Activated naive CD4-positive, alpha-beta T cell treated with anti-CD3 and anti-CD28 coated beads, Interleukin-2, amount 10 ng/mL, durations not matched to agents 7 days and 5 days (primary cell): Measurements from ENCODE around the gene ENTPD5.
"Not testable (repeated sequence)": the region's sequence is repeated elsewhere in the genome, so short reads cannot be mapped to it uniquely, and the experiment has no call there.

Source experiments
- CTCF ChIA-PET: fragments of 350-600 bp; sonication (Branson Sonifier 250); formaldehyde crosslinking; loops from one replicate; lab custom pipeline; 2021; ENCODE audit warnings: antibody characterized with exemption; lab: Charles Lee
- DNase-seq: peaks from one replicate; pipeline ENCODE4 v3.0.0-alpha.2; 2020
- H3K27ac Mint-ChIP-seq: one replicate; pipeline ENCODE4 v1.8.0; 2021; ENCODE audit warnings: mild to moderate bottlenecking, moderate library complexity, mixed read lengths
- H3K27me3 Mint-ChIP-seq: one replicate; pipeline ENCODE4 v1.8.0; 2021; ENCODE audit warnings: mild to moderate bottlenecking, mixed read lengths
- H3K36me3 Mint-ChIP-seq: one replicate; pipeline ENCODE4 v1.8.0; 2021; ENCODE audit warnings: mixed read lengths
- H3K4me1 Mint-ChIP-seq: one replicate; pipeline ENCODE4 v1.8.0; 2021; ENCODE audit warnings: mixed read lengths
- H3K4me3 Mint-ChIP-seq: one replicate; pipeline ENCODE4 v1.8.0; 2021; ENCODE audit warnings: mild to moderate bottlenecking, moderate library complexity, mixed read lengths
- H3K9me3 Mint-ChIP-seq: one replicate; pipeline ENCODE4 v1.8.0; 2021; ENCODE audit warnings: mixed read lengths

Gene ENTPD5

DNA sequence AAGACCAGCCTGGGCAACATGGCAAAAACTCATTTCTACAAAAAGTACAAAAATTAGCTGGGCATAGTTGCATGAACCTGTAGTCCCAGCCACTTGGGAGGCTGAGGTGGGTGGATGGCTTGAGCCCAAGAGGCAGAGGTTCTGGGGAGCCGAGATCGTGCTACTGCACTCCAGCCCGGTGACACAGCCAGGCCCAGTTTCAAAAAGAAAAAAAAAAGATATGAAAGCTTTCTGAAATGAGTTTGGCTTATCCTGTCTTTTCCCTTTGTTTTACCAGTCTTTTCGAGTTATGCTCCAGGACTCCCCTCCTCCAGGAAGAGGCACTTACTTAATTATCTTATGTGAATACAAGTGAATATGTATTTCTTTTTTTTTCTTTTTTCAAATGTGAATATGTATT is 3.3 kb upstream of the ENTPD5 start:
- Mint-ChIP-seq H3K36me3 (no peaks in the 10 kb centered on the region), H3K27me3 (peaks cover 7% of the 10 kb centered on the region), H3K4me1 (peaks cover 19% of the 10 kb centered on the region), H3K9me3 (no peaks in the 10 kb centered on the region), H3K4me3 (no peak overlapping the region), H3K27ac (no peak overlapping the region)
- CTCF ChIA-PET: interaction anchor here (0.7 kb wide), 1 partner anchor 421 kb away, joined by 3 read pairs; no protein-coding TSS in a partner anchor
- no peak for DNase-seq

- peak overlapping the region; percentile 96 for H3K27ac Mint-ChIP-seq
- CTCF ChIA-PET: interaction anchor here (1.0 to 1.5 kb wide), 2 partner anchors 12 to 22 kb away, joined by 3 read pairs; no protein-coding TSS in a partner anchor
- DNase-seq: no peak
- peaks cover 33% of the 10 kb centered on the region for H3K4me1 Mint-ChIP-seq
- no peaks in the 10 kb centered on the region for H3K9me3 Mint-ChIP-seq
- peaks cover 4% of the 10 kb centered on the region for H3K27me3 Mint-ChIP-seq
- H3K36me3 Mint-ChIP-seq: no peaks in the 10 kb centered on the region
- peak overlapping the region; percentile 88 for H3K4me3 Mint-ChIP-seq
These were observed 485 bp upstream of the ENTPD5 start for GRCh38 chr14:74019408-74020137.

DNA sequence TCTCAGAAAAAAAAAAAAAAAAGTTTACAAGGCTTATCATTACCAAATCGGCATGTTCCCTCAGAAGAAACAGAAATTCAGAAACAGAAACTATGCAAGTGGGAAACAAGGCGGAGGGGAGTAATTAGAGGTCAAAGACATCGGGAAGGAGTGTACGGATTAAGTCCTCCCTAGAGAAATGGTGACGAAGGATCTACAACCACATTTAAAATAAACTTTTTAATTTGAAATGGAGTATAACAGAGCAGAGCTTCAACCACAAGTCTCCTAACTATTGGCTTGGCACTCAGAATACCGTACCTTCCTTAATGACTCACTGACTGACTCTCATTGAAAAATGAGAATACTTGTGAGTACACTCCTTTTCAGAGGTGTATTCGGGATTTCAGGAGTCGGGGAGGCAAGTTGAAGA is 908 bp downstream of the ENTPD5 start:
- Mint-ChIP-seq H3K9me3 (no peaks in the 10 kb centered on the region), H3K27me3 (no peaks in the 10 kb centered on the region), H3K4me3 (peak overlapping the region; percentile 88), H3K36me3 (peaks cover 3% of the 10 kb centered on the region), H3K4me1 (peaks cover 33% of the 10 kb centered on the region), H3K27ac (peak overlapping the region; percentile 96)
- CTCF ChIA-PET: interaction anchor here (1.5 kb wide), 1 partner anchor 11 kb away, joined by 3 read pairs; no protein-coding TSS in a partner anchor
- DNase-seq: no peak

DNA sequence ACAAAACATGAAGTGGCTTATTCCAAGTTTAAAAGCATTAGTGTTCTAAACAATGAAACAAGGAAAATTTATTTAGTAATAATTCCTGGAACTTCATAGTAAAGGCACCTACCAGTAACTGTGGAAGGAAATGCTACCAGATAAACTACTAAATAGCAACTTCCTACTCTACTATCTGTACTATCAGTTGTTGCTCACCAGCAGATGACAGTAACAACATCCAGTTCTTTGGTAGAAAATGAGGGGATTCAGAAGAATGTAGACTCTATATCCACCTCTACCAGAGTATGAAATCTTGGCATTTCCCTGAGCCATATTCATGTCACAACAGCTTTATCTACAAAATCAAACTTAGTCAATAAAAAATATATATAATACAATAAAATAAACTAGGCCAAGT is 3.1 kb downstream of the ENTPD5 start:
- Mint-ChIP-seq H3K4me3 (no peak overlapping the region), H3K27me3 (no peaks in the 10 kb centered on the region)
- CTCF ChIA-PET: interaction anchor here (0.7 kb wide), 1 partner anchor 57 kb away, joined by 3 read pairs; no protein-coding TSS in a partner anchor

GRCh38 chr14:74015176-74015575 is 3.9 kb downstream of the ENTPD5 start:
- H3K4me3 Mint-ChIP-seq: no peak overlapping the region
- no peaks in the 10 kb centered on the region for H3K27me3 Mint-ChIP-seq
- H3K36me3 Mint-ChIP-seq: peaks cover 7% of the 10 kb centered on the region
- H3K4me1 Mint-ChIP-seq: peaks cover 32% of the 10 kb centered on the region
- H3K27ac Mint-ChIP-seq: no peak overlapping the region
- CTCF ChIA-PET: no interaction called here
- H3K9me3 Mint-ChIP-seq: no peaks in the 10 kb centered on the region
- no peak for DNase-seq

More for the DNA sequence above, 3.1 kb downstream of the ENTPD5 start:
- Mint-ChIP-seq H3K9me3 (no peaks in the 10 kb centered on the region), H3K27ac (no peak overlapping the region), H3K4me1 (peaks cover 33% of the 10 kb centered on the region), H3K36me3 (peaks cover 5% of the 10 kb centered on the region)
- DNase-seq: no peak

DNA sequence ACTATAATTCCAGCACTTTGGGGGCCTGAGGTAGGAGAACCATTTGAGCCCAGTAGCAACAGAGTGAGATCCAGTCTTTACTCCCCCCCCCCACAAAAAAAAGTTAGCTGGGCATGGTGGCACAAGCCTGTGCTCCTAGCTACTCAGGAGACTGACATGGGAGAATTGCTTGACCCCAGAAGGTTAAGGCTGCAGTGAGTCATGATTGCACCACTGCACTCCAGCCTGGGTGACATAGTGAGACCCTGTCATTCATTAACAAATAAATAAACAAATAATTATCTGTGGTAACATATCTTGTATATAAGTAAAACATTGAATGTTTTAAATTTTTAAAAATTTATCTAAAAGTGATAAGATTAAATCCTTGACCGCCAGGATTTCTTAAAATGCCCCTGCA is 4.8 kb downstream of the ENTPD5 start:
- Mint-ChIP-seq H3K4me1 (peaks cover 25% of the 10 kb centered on the region), H3K36me3 (peaks cover 7% of the 10 kb centered on the region), H3K27ac (no peak overlapping the region), H3K27me3 (no peaks in the 10 kb centered on the region), H3K9me3 (no peaks in the 10 kb centered on the region), H3K4me3 (no peak overlapping the region)
- DNase-seq: no peak
- CTCF ChIA-PET: no interaction called here

GRCh38 chr14:74008843-74009499 is 10.1 kb downstream of the ENTPD5 start:
- CTCF ChIA-PET: interaction anchor here (1.6 kb wide), 1 partner anchor 12 kb away, joined by 6 read pairs; no protein-coding TSS in a partner anchor
- Mint-ChIP-seq H3K4me1 (no peaks in the 10 kb centered on the region), H3K27me3 (no peaks in the 10 kb centered on the region), H3K9me3 (no peaks in the 10 kb centered on the region), H3K27ac (no peak overlapping the region), H3K4me3 (no peak overlapping the region), H3K36me3 (peaks cover 25% of the 10 kb centered on the region)
- no peak for DNase-seq

DNA sequence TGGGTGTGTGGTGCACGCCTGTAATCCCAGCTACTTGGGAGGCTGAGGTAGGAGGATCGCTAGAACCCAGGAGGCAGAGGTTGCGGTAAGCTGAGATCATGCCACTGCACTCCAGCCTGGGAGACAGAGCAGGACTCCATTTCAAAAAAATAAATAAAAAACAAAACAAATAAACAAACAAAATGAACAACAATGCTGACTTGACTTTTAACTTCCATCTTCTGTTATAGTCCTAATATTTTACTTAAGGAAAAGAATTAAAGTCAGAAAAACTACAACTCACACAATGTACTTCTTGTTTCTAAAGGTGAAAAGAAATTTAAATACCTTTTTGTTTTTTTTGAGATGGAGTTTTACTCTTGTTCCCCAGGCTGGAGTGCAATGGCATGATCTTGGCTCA is 13.4 kb downstream of the ENTPD5 start:
- CTCF ChIA-PET, H3K27me3 Mint-ChIP-seq, H3K4me3 Mint-ChIP-seq, DNase-seq, H3K9me3 Mint-ChIP-seq, H3K4me1 Mint-ChIP-seq, H3K27ac Mint-ChIP-seq: not testable (repeated sequence)
- H3K36me3 Mint-ChIP-seq: peaks cover 21% of the 10 kb centered on the region

GRCh38 chr14:73998726-73999125 is 20.4 kb downstream of the ENTPD5 start:
- Mint-ChIP-seq H3K4me3 (no peak overlapping the region), H3K36me3 (peaks cover 7% of the 10 kb centered on the region), H3K27me3 (no peaks in the 10 kb centered on the region), H3K4me1 (no peaks in the 10 kb centered on the region), H3K9me3 (no peaks in the 10 kb centered on the region), H3K27ac (no peak overlapping the region)
- CTCF ChIA-PET: no interaction called here
- DNase-seq: no peak

GRCh38 chr14:73997944-73998447 is 21.1 kb downstream of the ENTPD5 start:
- Mint-ChIP-seq H3K27me3 (no peaks in the 10 kb centered on the region), H3K36me3 (peaks cover 6% of the 10 kb centered on the region), H3K4me1 (no peaks in the 10 kb centered on the region), H3K4me3 (no peak overlapping the region), H3K27ac (no peak overlapping the region), H3K9me3 (no peaks in the 10 kb centered on the region)
- CTCF ChIA-PET: no interaction called here
- no peak for DNase-seq

GRCh38 chr14:73997108-73997943 is 21.8 kb downstream of the ENTPD5 start:
- DNase-seq: no peak
- Mint-ChIP-seq H3K27me3 (no peaks in the 10 kb centered on the region), H3K9me3 (no peaks in the 10 kb centered on the region), H3K4me1 (no peaks in the 10 kb centered on the region), H3K4me3 (no peak overlapping the region), H3K27ac (no peak overlapping the region), H3K36me3 (peaks cover 6% of the 10 kb centered on the region)
- CTCF ChIA-PET: interaction anchor here (1.0 kb wide), 1 partner anchor 11 kb away, joined by 6 read pairs; no protein-coding TSS in a partner anchor

DNA sequence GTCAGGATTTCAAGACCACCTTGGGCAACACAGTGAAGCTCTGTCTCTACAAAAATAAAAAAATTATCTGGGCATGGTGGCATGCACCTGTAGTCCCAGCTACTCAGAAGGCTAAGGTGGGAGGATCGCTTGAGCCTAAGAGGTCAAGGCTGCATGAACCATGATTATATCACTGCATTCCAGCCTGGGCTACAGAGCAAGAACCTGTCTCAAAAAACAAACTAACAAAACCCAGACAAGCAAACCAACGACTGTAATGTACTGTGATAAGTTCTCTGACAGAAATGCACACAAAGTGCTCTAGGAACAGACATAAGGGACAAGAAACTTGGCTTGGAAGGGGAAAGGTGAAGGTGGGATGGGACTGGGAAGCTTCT is 22.4 kb downstream of the ENTPD5 start:
- Mint-ChIP-seq H3K27ac (no peak overlapping the region), H3K36me3 (peaks cover 6% of the 10 kb centered on the region), H3K9me3 (no peaks in the 10 kb centered on the region), H3K27me3 (no peaks in the 10 kb centered on the region), H3K4me3 (no peak overlapping the region), H3K4me1 (no peaks in the 10 kb centered on the region)
- CTCF ChIA-PET: interaction anchor here (1.0 kb wide), 1 partner anchor 12 kb away, joined by 6 read pairs; no protein-coding TSS in a partner anchor
- DNase-seq: no peak

- H3K27ac Mint-ChIP-seq: no peak overlapping the region
- no peaks in the 10 kb centered on the region for H3K9me3 Mint-ChIP-seq
- peaks cover 6% of the 10 kb centered on the region for H3K36me3 Mint-ChIP-seq
- CTCF ChIA-PET: no interaction called here
- H3K4me1 Mint-ChIP-seq: no peaks in the 10 kb centered on the region
- H3K27me3 Mint-ChIP-seq: no peaks in the 10 kb centered on the region
- no peak for DNase-seq
- no peak overlapping the region for H3K4me3 Mint-ChIP-seq
These were observed 23.1 kb downstream of the ENTPD5 start for GRCh38 chr14:73995977-73996378.

DNA sequence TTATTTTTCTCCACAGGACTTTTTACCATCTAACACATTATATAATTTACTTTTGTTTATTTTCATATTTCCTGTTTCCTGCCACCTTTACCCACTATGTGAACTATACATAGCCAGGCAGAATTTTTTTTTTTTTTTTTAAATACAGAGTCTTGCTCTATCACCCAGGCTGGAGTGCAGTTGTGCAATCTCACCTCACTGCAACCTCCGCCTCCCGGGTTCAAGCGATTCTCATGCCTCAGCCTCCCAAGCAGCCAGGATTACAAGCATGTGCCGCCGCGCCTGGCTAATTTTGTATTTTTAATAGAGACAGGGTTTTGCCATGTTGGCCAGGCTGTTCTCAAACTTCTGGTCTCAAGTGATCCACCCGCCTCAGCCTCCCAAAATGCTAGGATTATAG is 24.2 kb downstream of the ENTPD5 start:
- H3K9me3 Mint-ChIP-seq, H3K4me3 Mint-ChIP-seq, H3K27ac Mint-ChIP-seq, H3K4me1 Mint-ChIP-seq, H3K36me3 Mint-ChIP-seq, CTCF ChIA-PET, DNase-seq, H3K27me3 Mint-ChIP-seq: not testable (repeated sequence)
